MG63 (cell line): ENCODE data around the gene COL4A1. TPM values are rescaled to one million over a fixed set of nuclear protein-coding genes. Genes with fewer than 3 reads are reported as not detected.

Experiments used
- DNase-seq: peaks from one replicate; pipeline ENCODE4 v3.0.0-alpha.2; 2020
- H3K27me3 ChIP-seq: fragments of 250-450 bp; sonication (Bioruptor Pico); 2 replicates; pipeline ENCODE4 v1.5.1; 2020; ENCODE audit warnings: mild to moderate bottlenecking, moderate library complexity
- H3K36me3 ChIP-seq: fragments of 250-450 bp; sonication (Bioruptor Pico); 2 replicates; pipeline ENCODE4 v1.5.1; 2020; ENCODE audit warnings: mild to moderate bottlenecking, moderate library complexity
- H3K4me3 ChIP-seq: fragments of 250-450 bp; sonication (Bioruptor Pico); 2 replicates; pipeline ENCODE4 v1.5.1; 2020; ENCODE audit warnings: mild to moderate bottlenecking, moderate library complexity
- H3K9me3 ChIP-seq: fragments of 250-450 bp; sonication (Bioruptor Pico); 2 replicates; pipeline ENCODE4 v1.5.1; 2020; ENCODE audit warnings: mild to moderate bottlenecking, moderate library complexity
- total RNA-seq: library from RNA; depleted of rRNA; stranded (reverse); fragments of >200 nt; shearing (Covaris generic); gene quantifications from 2 replicates; pipeline ENCODE4 v1.2.3, GENCODE V29; 2014; ENCODE audit warnings: low replicate concordance

Gene COL4A1
- total RNA-seq, 1 experiment from 2014 or later: 24.9 TPM

GRCh38 chr13:110265682-110266430 is 41.1 kb downstream of the COL4A1 start:
- no peak for DNase-seq
- H3K9me3 ChIP-seq: no peaks in the 10 kb centered on the region
- H3K4me3 ChIP-seq: no peak overlapping the region
- no peaks in the 10 kb centered on the region for H3K36me3 ChIP-seq
- no peaks in the 10 kb centered on the region for H3K27me3 ChIP-seq

GRCh38 chr13:110265341-110265681 is 41.6 kb downstream of the COL4A1 start:
- Histone ChIP-seq H3K9me3 (no peaks in the 10 kb centered on the region), H3K36me3 (no peaks in the 10 kb centered on the region), H3K27me3 (no peaks in the 10 kb centered on the region), H3K4me3 (no peak overlapping the region)
- DNase-seq: no peak

- no peaks in the 10 kb centered on the region for H3K9me3 ChIP-seq
- no peak overlapping the region for H3K4me3 ChIP-seq
- DNase-seq: no peak
- no peaks in the 10 kb centered on the region for H3K27me3 ChIP-seq
- no peaks in the 10 kb centered on the region for H3K36me3 ChIP-seq
Measured at GRCh38 chr13:110264685-110265275, 42.2 kb downstream of the COL4A1 start.

GRCh38 chr13:110263888-110264287 is 43.1 kb downstream of the COL4A1 start:
- DNase-seq: no peak
- no peak overlapping the region for H3K4me3 ChIP-seq
- no peaks in the 10 kb centered on the region for H3K9me3 ChIP-seq
- no peaks in the 10 kb centered on the region for H3K27me3 ChIP-seq
- H3K36me3 ChIP-seq: no peaks in the 10 kb centered on the region

GRCh38 chr13:110263404-110263803 is 43.6 kb downstream of the COL4A1 start:
- Histone ChIP-seq H3K4me3 (no peak overlapping the region), H3K9me3 (no peaks in the 10 kb centered on the region)
- DNase-seq: no peak

GRCh38 chr13:110262508-110263291 is 44.3 kb downstream of the COL4A1 start:
- H3K27me3 ChIP-seq: no peaks in the 10 kb centered on the region
- H3K36me3 ChIP-seq: no peaks in the 10 kb centered on the region
- DNase-seq: no peak
- H3K4me3 ChIP-seq: no peak overlapping the region
- H3K9me3 ChIP-seq: no peaks in the 10 kb centered on the region

More at GRCh38 chr13:110263404-110263803, 43.6 kb downstream of the COL4A1 start:
- Histone ChIP-seq H3K27me3 (no peaks in the 10 kb centered on the region), H3K36me3 (no peaks in the 10 kb centered on the region)

- no peak overlapping the region for H3K4me3 ChIP-seq
- no peaks in the 10 kb centered on the region for H3K36me3 ChIP-seq
- no peaks in the 10 kb centered on the region for H3K9me3 ChIP-seq
- DNase-seq: no peak
- H3K27me3 ChIP-seq: no peaks in the 10 kb centered on the region
Measured at GRCh38 chr13:110262082-110262436, 44.9 kb downstream of the COL4A1 start.

- no peak for DNase-seq
- Histone ChIP-seq H3K27me3 (no peaks in the 10 kb centered on the region), H3K36me3 (no peaks in the 10 kb centered on the region), H3K4me3 (no peak overlapping the region), H3K9me3 (no peaks in the 10 kb centered on the region)
Measured at GRCh38 chr13:110261166-110262081, 45.5 kb downstream of the COL4A1 start.

GRCh38 chr13:110259651-110260050 is 47.3 kb downstream of the COL4A1 start:
- DNase-seq: no peak
- Histone ChIP-seq H3K9me3 (no peaks in the 10 kb centered on the region), H3K4me3 (no peak overlapping the region), H3K27me3 (no peaks in the 10 kb centered on the region), H3K36me3 (no peaks in the 10 kb centered on the region)

GRCh38 chr13:110258876-110259631 is 47.9 kb downstream of the COL4A1 start:
- Histone ChIP-seq H3K9me3 (no peaks in the 10 kb centered on the region), H3K36me3 (no peaks in the 10 kb centered on the region), H3K27me3 (no peaks in the 10 kb centered on the region), H3K4me3 (no peak overlapping the region)
- no peak for DNase-seq

- Histone ChIP-seq H3K4me3 (no peak overlapping the region), H3K27me3 (no peaks in the 10 kb centered on the region), H3K9me3 (no peaks in the 10 kb centered on the region), H3K36me3 (no peaks in the 10 kb centered on the region)
- no peak for DNase-seq
Measured at GRCh38 chr13:110257408-110257807, 49.5 kb downstream of the COL4A1 start.

GRCh38 chr13:110256126-110256905 is 50.6 kb downstream of the COL4A1 start:
- no peak overlapping the region for H3K4me3 ChIP-seq
- no peak for DNase-seq

GRCh38 chr13:110254751-110255553 is 52.0 kb downstream of the COL4A1 start:
- H3K36me3 ChIP-seq: no peaks in the 10 kb centered on the region
- no peaks in the 10 kb centered on the region for H3K27me3 ChIP-seq
- H3K9me3 ChIP-seq: no peaks in the 10 kb centered on the region
- DNase-seq: no peak
- no peak overlapping the region for H3K4me3 ChIP-seq

More at GRCh38 chr13:110256126-110256905, 50.6 kb downstream of the COL4A1 start:
- Histone ChIP-seq H3K36me3 (no peaks in the 10 kb centered on the region), H3K27me3 (no peaks in the 10 kb centered on the region), H3K9me3 (no peaks in the 10 kb centered on the region)

- Histone ChIP-seq H3K27me3 (no peaks in the 10 kb centered on the region), H3K36me3 (no peaks in the 10 kb centered on the region), H3K4me3 (no peak overlapping the region), H3K9me3 (no peaks in the 10 kb centered on the region)
- no peak for DNase-seq
Measured at GRCh38 chr13:110254151-110254679, 52.7 kb downstream of the COL4A1 start.
